WTC11 (cell line): ENCODE data around the gene CDC25A. TPM values are rescaled to one million over a fixed set of nuclear protein-coding genes. Genes with fewer than 3 reads are reported as not detected.
"Not testable (repeated sequence)": the region's sequence is repeated elsewhere in the genome, so short reads cannot be mapped to it uniquely, and the experiment has no call there.

Experiments
- ATAC-seq: fragments of 200-7000 bp; cut with Tn5 transposase; 2 replicates; pipeline ENCODE4 v1.10.0; 2021; ENCODE audit warnings: mild to moderate bottlenecking, moderate library complexity
- CTCF ChIA-PET: fragments of 300-600 bp; sonication (Branson Sonifier 250); formaldehyde crosslinking; loops from one replicate; lab custom pipeline; 2021; ENCODE audit warnings: antibody characterized with exemption; lab: Charles Lee
- POLR2A ChIA-PET: fragments of 350-600 bp; sonication (Branson Sonifier 250); formaldehyde crosslinking; loops from one replicate; lab custom pipeline; 2021; ENCODE audit warnings: antibody characterized with exemption; lab: Charles Lee
- DNase-seq: peaks from one replicate; pipeline ENCODE4 v3.0.0; 2021; ENCODE audit warnings: low spot score
- H3K27ac Mint-ChIP-seq: 2 replicates; pipeline ENCODE4 v1.8.0; 2021; ENCODE audit warnings: mixed read lengths
- H3K27me3 Mint-ChIP-seq: 2 replicates; pipeline ENCODE4 v1.8.0; 2021; ENCODE audit warnings: low read depth, mild to moderate bottlenecking, moderate library complexity, mixed read lengths
- H3K36me3 Mint-ChIP-seq: 2 replicates; pipeline ENCODE4 v1.8.0; 2021; ENCODE audit warnings: mixed read lengths
- H3K4me1 Mint-ChIP-seq: 2 replicates; pipeline ENCODE4 v1.8.0; 2022; ENCODE audit warnings: mixed read lengths
- H3K4me3 Mint-ChIP-seq: 2 replicates; pipeline ENCODE4 v1.8.0; 2021; ENCODE audit warnings: mild to moderate bottlenecking, moderate library complexity, mixed read lengths
- H3K9me3 Mint-ChIP-seq: 2 replicates; pipeline ENCODE4 v1.8.0; 2021; ENCODE audit warnings: mixed read lengths
- ELF4 ChIP-seq: sonication (generic); formaldehyde crosslinking; IDR thresholded peaks from 2 replicates; pipeline ENCODE4 v1.8.1; 2022; ENCODE audit warnings: low read depth, mild to moderate bottlenecking, moderate library complexity, missing genetic modification reagents
- NFE2L1 ChIP-seq: sonication (generic); formaldehyde crosslinking; IDR thresholded peaks from 2 replicates; pipeline ENCODE4 v1.8.1; 2023; ENCODE audit warnings: missing genetic modification reagents
- OVOL2 ChIP-seq: fragments of 250-450 bp; sonication (Bioruptor Pico); IDR thresholded peaks from 2 replicates; pipeline ENCODE4 v1.9.0; 2021; ENCODE audit warnings: mild to moderate bottlenecking, borderline replicate concordance
- RELA ChIP-seq: sonication (generic); formaldehyde crosslinking; IDR thresholded peaks from 2 replicates; pipeline ENCODE4 v1.8.1; 2022; ENCODE audit warnings: missing genetic modification reagents, mild to moderate bottlenecking, borderline replicate concordance
- ZNF219 ChIP-seq: sonication (generic); formaldehyde crosslinking; IDR thresholded peaks from 2 replicates; pipeline ENCODE4 v1.8.0; 2023; ENCODE audit warnings: missing genetic modification reagents, mild to moderate bottlenecking, borderline replicate concordance
- ZNF416 ChIP-seq: fragments of 250-450 bp; sonication (Bioruptor Pico); IDR thresholded peaks from 2 replicates; pipeline ENCODE4 v1.9.0; 2021; ENCODE audit warnings: mild to moderate bottlenecking, inconsistent platforms
- total RNA-seq: library from RNA; stranded (reverse); gene quantifications from 3 replicates; pipeline ENCODE4 v1.2.3, GENCODE V29; 2021
- TF ChIP-seq, protein P1 (sequence below): sonication (generic); formaldehyde crosslinking; IDR thresholded peaks from 2 replicates; pipeline ENCODE4 v1.8.0; 2022; ENCODE audit warnings: mild to moderate bottlenecking, missing genetic modification reagents
- TF ChIP-seq, protein P2 (sequence below): fragments of 250-450 bp; sonication (Bioruptor Pico); IDR thresholded peaks from 2 replicates; pipeline ENCODE4 v1.8.0; 2021; ENCODE audit warnings: mild to moderate bottlenecking
- TF ChIP-seq, protein P3 (sequence below): sonication (generic); formaldehyde crosslinking; IDR thresholded peaks from 2 replicates; pipeline ENCODE4 v1.8.1; 2022; ENCODE audit warnings: low read depth, missing genetic modification reagents, borderline replicate concordance
- TF ChIP-seq, protein P4 (sequence below): fragments of 250-450 bp; sonication (Bioruptor Pico); IDR thresholded peaks from 2 replicates; pipeline ENCODE4 v1.9.0; 2021; ENCODE audit warnings: moderate library complexity, mild to moderate bottlenecking, inconsistent platforms, borderline replicate concordance
- TF ChIP-seq, protein P5 (sequence below): sonication (generic); formaldehyde crosslinking; conservative IDR thresholded peaks from 2 replicates; pipeline ENCODE4 v1.8.1; 2023; ENCODE audit warnings: mild to moderate bottlenecking, low read depth, missing genetic modification reagents, moderate library complexity
- TF ChIP-seq, protein P6 (sequence below): sonication (generic); formaldehyde crosslinking; IDR thresholded peaks from 2 replicates; pipeline ENCODE4 v1.8.0; 2022; ENCODE audit warnings: missing genetic modification reagents

CDC25A gene
- total RNA-seq, 1 experiment from 2014 or later = 57.6 TPM

DNA sequence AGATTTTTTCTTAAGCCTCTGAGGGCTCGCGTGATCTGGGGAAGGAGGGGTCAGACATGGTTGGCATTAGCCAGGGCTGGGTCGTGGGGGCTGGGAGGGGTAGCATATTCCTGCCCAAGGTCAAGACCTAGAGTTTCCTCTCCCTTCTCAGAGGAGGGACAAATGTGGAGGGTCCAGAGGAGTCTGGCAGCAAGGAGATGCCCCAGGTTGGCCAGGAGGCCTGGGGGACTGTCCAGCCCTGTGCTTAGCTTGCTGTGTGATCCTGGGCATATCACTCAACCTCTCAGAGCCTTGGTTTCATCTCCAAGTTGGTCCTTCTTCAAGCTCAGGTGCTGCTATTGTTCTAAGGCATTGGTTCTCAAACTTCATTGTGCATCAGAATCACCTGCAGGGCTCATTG is 26.0 kb upstream of the CDC25A start:
- ChIA-PET CTCF (no interaction called here), POLR2A (no interaction called here)
- Mint-ChIP-seq H3K9me3 (peaks cover 6% of the 10 kb centered on the region), H3K27me3 (peaks cover 9% of the 10 kb centered on the region), H3K27ac (no peak overlapping the region), H3K4me3 (no peak overlapping the region), H3K4me1 (no peaks in the 10 kb centered on the region), H3K36me3 (peaks cover 6% of the 10 kb centered on the region)
- TF ChIP-seq RELA (CRISPR knock-in tag) = no peak
- TF ChIP-seq, protein P1, sequence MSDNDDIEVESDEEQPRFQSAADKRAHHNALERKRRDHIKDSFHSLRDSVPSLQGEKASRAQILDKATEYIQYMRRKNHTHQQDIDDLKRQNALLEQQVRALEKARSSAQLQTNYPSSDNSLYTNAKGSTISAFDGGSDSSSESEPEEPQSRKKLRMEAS = no peak
- TF ChIP-seq, protein P2, sequence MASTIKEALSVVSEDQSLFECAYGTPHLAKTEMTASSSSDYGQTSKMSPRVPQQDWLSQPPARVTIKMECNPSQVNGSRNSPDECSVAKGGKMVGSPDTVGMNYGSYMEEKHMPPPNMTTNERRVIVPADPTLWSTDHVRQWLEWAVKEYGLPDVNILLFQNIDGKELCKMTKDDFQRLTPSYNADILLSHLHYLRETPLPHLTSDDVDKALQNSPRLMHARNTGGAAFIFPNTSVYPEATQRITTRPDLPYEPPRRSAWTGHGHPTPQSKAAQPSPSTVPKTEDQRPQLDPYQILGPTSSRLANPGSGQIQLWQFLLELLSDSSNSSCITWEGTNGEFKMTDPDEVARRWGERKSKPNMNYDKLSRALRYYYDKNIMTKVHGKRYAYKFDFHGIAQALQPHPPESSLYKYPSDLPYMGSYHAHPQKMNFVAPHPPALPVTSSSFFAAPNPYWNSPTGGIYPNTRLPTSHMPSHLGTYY (CRISPR knock-in tag) = no peak
- TF ChIP-seq, protein P3, sequence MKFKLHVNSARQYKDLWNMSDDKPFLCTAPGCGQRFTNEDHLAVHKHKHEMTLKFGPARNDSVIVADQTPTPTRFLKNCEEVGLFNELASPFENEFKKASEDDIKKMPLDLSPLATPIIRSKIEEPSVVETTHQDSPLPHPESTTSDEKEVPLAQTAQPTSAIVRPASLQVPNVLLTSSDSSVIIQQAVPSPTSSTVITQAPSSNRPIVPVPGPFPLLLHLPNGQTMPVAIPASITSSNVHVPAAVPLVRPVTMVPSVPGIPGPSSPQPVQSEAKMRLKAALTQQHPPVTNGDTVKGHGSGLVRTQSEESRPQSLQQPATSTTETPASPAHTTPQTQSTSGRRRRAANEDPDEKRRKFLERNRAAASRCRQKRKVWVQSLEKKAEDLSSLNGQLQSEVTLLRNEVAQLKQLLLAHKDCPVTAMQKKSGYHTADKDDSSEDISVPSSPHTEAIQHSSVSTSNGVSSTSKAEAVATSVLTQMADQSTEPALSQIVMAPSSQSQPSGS (CRISPR knock-in tag) = no peak
- TF ChIP-seq, protein P4, sequence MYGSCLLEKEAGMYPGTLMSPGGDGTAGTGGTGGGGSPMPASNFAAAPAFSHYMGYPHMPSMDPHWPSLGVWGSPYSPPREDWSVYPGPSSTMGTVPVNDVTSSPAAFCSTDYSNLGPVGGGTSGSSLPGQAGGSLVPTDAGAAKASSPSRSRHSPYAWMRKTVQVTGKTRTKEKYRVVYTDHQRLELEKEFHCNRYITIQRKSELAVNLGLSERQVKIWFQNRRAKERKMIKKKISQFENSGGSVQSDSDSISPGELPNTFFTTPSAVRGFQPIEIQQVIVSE (CRISPR knock-in tag) = no peak
- TF ChIP-seq, protein P5, sequence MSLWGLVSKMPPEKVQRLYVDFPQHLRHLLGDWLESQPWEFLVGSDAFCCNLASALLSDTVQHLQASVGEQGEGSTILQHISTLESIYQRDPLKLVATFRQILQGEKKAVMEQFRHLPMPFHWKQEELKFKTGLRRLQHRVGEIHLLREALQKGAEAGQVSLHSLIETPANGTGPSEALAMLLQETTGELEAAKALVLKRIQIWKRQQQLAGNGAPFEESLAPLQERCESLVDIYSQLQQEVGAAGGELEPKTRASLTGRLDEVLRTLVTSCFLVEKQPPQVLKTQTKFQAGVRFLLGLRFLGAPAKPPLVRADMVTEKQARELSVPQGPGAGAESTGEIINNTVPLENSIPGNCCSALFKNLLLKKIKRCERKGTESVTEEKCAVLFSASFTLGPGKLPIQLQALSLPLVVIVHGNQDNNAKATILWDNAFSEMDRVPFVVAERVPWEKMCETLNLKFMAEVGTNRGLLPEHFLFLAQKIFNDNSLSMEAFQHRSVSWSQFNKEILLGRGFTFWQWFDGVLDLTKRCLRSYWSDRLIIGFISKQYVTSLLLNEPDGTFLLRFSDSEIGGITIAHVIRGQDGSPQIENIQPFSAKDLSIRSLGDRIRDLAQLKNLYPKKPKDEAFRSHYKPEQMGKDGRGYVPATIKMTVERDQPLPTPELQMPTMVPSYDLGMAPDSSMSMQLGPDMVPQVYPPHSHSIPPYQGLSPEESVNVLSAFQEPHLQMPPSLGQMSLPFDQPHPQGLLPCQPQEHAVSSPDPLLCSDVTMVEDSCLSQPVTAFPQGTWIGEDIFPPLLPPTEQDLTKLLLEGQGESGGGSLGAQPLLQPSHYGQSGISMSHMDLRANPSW (CRISPR knock-in tag) = no peak
- no peak for TF ChIP-seq ELF4 (CRISPR knock-in tag)
- TF ChIP-seq ZNF416 (CRISPR knock-in tag) = no peak
- TF ChIP-seq OVOL2 (CRISPR knock-in tag) = no peak
- TF ChIP-seq, protein P6, sequence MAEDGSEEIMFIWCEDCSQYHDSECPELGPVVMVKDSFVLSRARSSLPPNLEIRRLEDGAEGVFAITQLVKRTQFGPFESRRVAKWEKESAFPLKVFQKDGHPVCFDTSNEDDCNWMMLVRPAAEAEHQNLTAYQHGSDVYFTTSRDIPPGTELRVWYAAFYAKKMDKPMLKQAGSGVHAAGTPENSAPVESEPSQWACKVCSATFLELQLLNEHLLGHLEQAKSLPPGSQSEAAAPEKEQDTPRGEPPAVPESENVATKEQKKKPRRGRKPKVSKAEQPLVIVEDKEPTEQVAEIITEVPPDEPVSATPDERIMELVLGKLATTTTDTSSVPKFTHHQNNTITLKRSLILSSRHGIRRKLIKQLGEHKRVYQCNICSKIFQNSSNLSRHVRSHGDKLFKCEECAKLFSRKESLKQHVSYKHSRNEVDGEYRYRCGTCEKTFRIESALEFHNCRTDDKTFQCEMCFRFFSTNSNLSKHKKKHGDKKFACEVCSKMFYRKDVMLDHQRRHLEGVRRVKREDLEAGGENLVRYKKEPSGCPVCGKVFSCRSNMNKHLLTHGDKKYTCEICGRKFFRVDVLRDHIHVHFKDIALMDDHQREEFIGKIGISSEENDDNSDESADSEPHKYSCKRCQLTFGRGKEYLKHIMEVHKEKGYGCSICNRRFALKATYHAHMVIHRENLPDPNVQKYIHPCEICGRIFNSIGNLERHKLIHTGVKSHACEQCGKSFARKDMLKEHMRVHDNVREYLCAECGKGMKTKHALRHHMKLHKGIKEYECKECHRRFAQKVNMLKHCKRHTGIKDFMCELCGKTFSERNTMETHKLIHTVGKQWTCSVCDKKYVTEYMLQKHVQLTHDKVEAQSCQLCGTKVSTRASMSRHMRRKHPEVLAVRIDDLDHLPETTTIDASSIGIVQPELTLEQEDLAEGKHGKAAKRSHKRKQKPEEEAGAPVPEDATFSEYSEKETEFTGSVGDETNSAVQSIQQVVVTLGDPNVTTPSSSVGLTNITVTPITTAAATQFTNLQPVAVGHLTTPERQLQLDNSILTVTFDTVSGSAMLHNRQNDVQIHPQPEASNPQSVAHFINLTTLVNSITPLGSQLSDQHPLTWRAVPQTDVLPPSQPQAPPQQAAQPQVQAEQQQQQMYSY (CRISPR knock-in tag) = no peak
- no peak for TF ChIP-seq NFE2L1 (CRISPR knock-in tag)
- no peak for TF ChIP-seq ZNF219
- DNase-seq (no peak), ATAC-seq (no peak)

DNA sequence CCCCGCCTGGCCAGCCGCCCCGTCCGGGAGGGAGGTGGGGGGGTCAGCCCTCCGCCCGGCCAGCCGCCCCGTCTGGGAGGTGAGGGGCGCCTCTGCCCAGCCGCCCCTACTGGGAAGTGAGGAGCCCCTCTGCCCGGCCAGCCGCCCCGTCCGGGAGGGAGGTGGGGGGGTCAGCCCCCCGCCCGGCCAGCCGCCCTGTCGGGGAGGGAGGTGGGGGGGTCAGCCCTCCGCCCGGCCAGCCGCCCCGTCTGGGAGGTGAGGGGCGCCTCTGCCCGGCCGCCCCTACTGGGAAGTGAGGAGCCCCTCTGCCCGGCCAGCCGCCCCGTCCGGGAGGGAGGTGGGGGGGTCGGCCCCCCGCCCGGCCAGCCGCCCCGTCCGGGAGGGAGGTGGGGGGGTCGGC is 23.6 kb upstream of the CDC25A start:
- CTCF ChIA-PET, H3K36me3 Mint-ChIP-seq, H3K9me3 Mint-ChIP-seq, DNase-seq, POLR2A ChIA-PET, ATAC-seq, H3K4me3 Mint-ChIP-seq, H3K27ac Mint-ChIP-seq, H3K4me1 Mint-ChIP-seq: not testable (repeated sequence)
- peaks cover 17% of the 10 kb centered on the region for H3K27me3 Mint-ChIP-seq

DNA sequence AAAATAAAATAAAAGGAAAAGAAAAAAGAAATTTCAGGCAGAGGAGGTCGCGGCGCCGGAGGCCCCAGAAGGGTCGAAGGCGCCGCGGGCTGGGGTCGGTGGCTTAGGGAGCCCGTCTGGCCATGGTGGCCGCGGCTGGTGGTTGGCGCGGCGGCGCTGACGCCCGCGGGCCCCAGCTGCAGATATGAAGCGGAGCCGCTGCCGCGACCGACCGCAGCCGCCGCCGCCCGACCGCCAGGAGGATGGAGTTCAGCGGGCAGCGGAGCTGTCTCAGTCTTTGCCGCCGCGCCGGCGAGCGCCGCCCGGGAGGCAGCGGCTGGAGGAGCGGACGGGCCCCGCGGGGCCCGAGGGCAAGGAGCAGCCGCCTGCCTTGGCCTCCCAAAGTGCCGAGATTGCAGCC is 22.3 kb upstream of the CDC25A start:
- CTCF ChIA-PET, H3K9me3 Mint-ChIP-seq, DNase-seq, ATAC-seq, H3K4me3 Mint-ChIP-seq, H3K4me1 Mint-ChIP-seq, POLR2A ChIA-PET, H3K36me3 Mint-ChIP-seq, H3K27ac Mint-ChIP-seq: not testable (repeated sequence)
- peaks cover 17% of the 10 kb centered on the region for H3K27me3 Mint-ChIP-seq
